Sigmoid colon (tissue), 7 donors: ENCODE data around the gene PIMREG. TPM values are rescaled to one million over a fixed set of nuclear protein-coding genes. Genes with fewer than 3 reads are reported as not detected.

ENCODE experiments used
- DNase-seq: peaks from one replicate; pipeline ENCODE4 v3.0.0-alpha.2; 2019
- H3K27ac ChIP-seq, 4 donors: fragments of 200-600 bp; sonication (generic); one replicate each; pipeline ENCODE4 v1.5.1; 2016 to 2019; ENCODE audit warnings: mild to moderate bottlenecking in 1 of 4
- H3K27me3 ChIP-seq, 3 donors: fragments of 200-600 bp; sonication (generic); one replicate each; pipeline ENCODE4 v1.5.1; 2019; ENCODE audit warnings: mild to moderate bottlenecking in 1 of 3
- H3K36me3 ChIP-seq, 4 donors: fragments of 200-600 bp; sonication (generic); one replicate each; pipeline ENCODE4 v1.5.1; 2016 to 2019
- H3K4me1 ChIP-seq, 4 donors: fragments of 200-600 bp; sonication (generic); one replicate each; pipeline ENCODE4 v1.5.1; 2017 to 2019
- H3K4me3 ChIP-seq, 4 donors: fragments of 200-600 bp; sonication (generic); one replicate each; pipeline ENCODE4 v1.5.1; 2017 to 2019; ENCODE audit warnings: mild to moderate bottlenecking in 2 of 4, moderate library complexity in 1 of 4
- H3K9me3 ChIP-seq, 4 donors: fragments of 200-600 bp in 3 of 4; sonication (generic) in 3 of 4; one replicate each; pipeline versions ENCODE4 v1.5.1 to v1.6.1; 2013 to 2019
- CTCF ChIP-seq, 4 experiments: fragments of 450-650 bp in 3 of 4; fragments of 200-600 bp in 1 of 4; IDR thresholded peaks; one replicate each; pipeline ENCODE4 v1.5.1; 2016 to 2019; ENCODE audit warnings: antibody characterized with exemption in 4 of 4, mild to moderate bottlenecking in 3 of 4, moderate library complexity in 2 of 4
- EP300 ChIP-seq, 4 donors: sonication (generic); formaldehyde crosslinking; IDR thresholded peaks; one replicate each; pipeline ENCODE4 v1.6.1; 2017; ENCODE audit warnings: antibody characterized with exemption in 4 of 4
- POLR2A ChIP-seq, 2 donors: fragments of 450-650 bp; IDR thresholded peaks; one replicate each; pipeline ENCODE4 v1.6.1; 2016; ENCODE audit warnings: antibody characterized with exemption in 2 of 2, mild to moderate bottlenecking in 2 of 2, moderate library complexity in 2 of 2
- POLR2AphosphoS5 ChIP-seq, 4 donors: sonication (generic); formaldehyde crosslinking; IDR thresholded peaks; one replicate each; pipeline ENCODE4 v1.6.1; 2017; ENCODE audit warnings: antibody characterized with exemption in 4 of 4
- WGBS, 2 donors: extraction: QIAGEN DNeasy Blood & Tissue Kit; methylation state at CpG; one replicate each; pipeline ENCODE4 v1.1.7; 2013; 5-methylcytosine and 5-hydroxymethylcytosine counted together
- intact Hi-C: fragments of 100-400 bp; cut with DNase I; formaldehyde crosslinking; loops from one replicate; pipeline ENCODE4 v1.15.1; 2023
- polyA plus RNA-seq, 3 donors: library from polyadenylated mRNA; stranded (reverse); fragments of 200-250 nt; gene quantifications; one replicate each; pipeline ENCODE4 v1.2.3, GENCODE V29; 2013
- total RNA-seq, 4 donors: library from RNA; depleted of rRNA; stranded (reverse); fragments of >200 nt; gene quantifications; one replicate each; pipeline ENCODE4 v1.1.0, GENCODE V29; 2016
- donor health status: healthy with polysubstance abuse.
- donor health status: Bipolar disorder and iron deficiency.
- donor health status: healthy.

The PIMREG gene
- total and polyA plus RNA-seq, 7 donors: 2.5 to 7.8 TPM; not detected in 5

DNA sequence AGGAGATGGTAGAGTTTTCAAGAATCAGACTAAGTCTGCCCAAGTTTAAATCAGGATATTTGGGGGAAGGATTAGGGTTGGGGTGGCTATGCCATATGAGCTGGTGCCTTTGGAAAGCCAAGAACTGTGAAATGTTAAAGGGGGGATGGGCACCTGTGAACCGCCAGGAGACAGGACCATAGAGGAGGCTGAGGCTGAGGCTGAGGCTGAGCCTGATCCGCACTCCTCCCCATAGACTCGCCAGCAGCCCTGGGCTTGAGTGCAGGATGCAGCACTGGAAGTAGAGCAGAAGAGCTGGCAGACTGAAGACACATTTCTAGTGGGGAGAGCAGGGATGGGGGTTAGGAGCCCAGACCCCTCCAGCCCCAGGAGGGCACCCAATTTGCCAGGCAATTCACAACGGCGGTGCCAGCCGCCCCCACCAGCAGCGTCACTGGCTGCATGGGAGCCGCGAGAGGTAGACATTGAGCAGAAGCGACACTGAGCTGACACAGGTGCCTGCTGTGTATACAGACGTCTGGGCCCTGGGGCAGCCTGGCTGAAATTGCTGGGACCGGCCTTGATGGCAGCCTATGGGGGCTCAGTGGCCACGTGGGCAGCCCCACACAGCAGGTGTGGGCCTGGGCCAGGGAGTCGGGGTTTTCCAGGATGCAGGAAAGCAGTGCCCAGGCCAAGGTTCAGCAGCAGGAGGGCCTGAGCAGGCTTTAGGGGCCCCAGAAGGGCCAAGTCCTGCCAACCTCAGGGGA, 9.2 kb downstream of the PIMREG start:
- DNase-seq: no peak
- Histone ChIP-seq H3K27me3 (no peaks in the 10 kb centered on the region), H3K27ac (no peak overlapping the region), H3K4me1 (peaks cover 0 to 13% (median 3%) of the 10 kb centered on the region in 4 donors), H3K36me3 (no peaks in the 10 kb centered on the region), H3K9me3 (no peaks in the 10 kb centered on the region), H3K4me3 (no peak overlapping the region)
- no peak for TF ChIP-seq POLR2AphosphoS5 (IDR thresholded peaks at IDR 0.05)
- WGBS, 2 donors: 76 to 79% methylated on average over 14 of the region's 14 CpGs
- intact Hi-C loops: no loop called here

DNA sequence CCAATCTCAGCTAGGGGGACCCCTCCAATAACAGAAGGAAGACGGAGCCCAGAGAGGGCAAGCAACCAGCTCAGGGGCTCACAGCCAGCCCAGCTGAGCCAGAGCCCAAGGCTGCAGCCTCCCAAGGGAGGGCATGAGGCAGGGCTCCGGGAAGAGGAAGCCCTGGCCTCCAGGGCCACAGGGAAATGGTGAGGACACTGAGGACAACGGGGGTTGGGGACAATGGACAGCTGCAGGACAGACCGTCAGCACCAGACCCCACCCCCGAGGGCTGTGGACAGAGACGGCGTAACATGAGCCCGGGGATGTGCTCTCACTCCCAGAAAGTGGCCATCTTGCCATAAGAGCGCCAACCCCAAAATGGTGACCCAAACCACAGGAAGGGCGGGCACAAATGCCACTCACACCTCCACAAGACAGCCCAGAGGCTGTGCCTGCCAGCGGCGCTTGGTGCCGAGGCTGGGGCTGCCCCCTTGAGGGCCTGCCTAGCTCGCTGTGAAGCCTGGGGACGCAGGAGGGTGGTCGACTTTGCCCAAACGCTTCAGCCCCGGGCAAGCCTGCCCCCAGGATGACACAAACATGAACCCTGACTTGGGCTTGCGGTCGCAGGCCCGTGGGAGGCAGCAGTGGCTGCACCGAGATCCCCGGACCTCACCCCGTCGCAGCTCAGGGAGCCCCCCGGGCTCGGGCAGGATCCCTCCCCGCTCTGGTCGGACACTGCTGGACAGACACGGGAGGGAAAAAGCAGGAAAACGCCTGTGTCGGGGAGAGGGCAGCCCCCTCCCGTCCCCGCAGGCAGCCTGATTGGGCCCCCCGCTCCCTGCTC, 10.5 kb downstream of the PIMREG start:
- Histone ChIP-seq H3K9me3 (no peaks in the 10 kb centered on the region), H3K4me1 (peaks cover 0 to 13% (median 3%) of the 10 kb centered on the region in 4 donors), H3K36me3 (no peaks in the 10 kb centered on the region), H3K27ac (no peak overlapping the region), H3K4me3 (peak overlapping the region in 2 of 4 donors; percentile 5 to 18), H3K27me3 (no peaks in the 10 kb centered on the region)
- 58 to 73% methylated on average over 35 of the region's 35 CpGs for WGBS, 2 donors
- intact Hi-C loops: no loop called here
- TF ChIP-seq EP300 (IDR thresholded peaks at IDR 0.05) (no peak), POLR2AphosphoS5 (IDR thresholded peaks at IDR 0.05) (no peak), CTCF (IDR thresholded peaks at IDR 0.05) (no peak), POLR2A (IDR thresholded peaks at IDR 0.05) (no peak)
- no peak for DNase-seq

GRCh38 chr17:6455321-6455705, 11.1 kb downstream of the PIMREG start:
- Histone ChIP-seq H3K4me1 (peaks cover 0 to 13% (median 3%) of the 10 kb centered on the region in 4 donors), H3K4me3 (peak overlapping the region in 2 of 4 donors; percentile 5 to 18), H3K36me3 (no peaks in the 10 kb centered on the region), H3K27me3 (no peaks in the 10 kb centered on the region), H3K27ac (no peak overlapping the region), H3K9me3 (no peaks in the 10 kb centered on the region)
- TF ChIP-seq POLR2AphosphoS5 (IDR thresholded peaks at IDR 0.05) (no peak), EP300 (IDR thresholded peaks at IDR 0.05) (no peak), POLR2A (IDR thresholded peaks at IDR 0.05) (no peak), CTCF (IDR thresholded peaks at IDR 0.05) (no peak)
- no peak for DNase-seq
- intact Hi-C loops: no loop called here
- 0 to 3% methylated on average over 34 to 35 of the region's 35 CpGs for WGBS, 2 donors

GRCh38 chr17:6456321-6456720, 12.1 kb downstream of the PIMREG start:
- no peak for DNase-seq
- no peaks in the 10 kb centered on the region for H3K9me3 ChIP-seq
- TF ChIP-seq POLR2A (IDR thresholded peaks at IDR 0.05) (no peak), POLR2AphosphoS5 (IDR thresholded peaks at IDR 0.05) (no peak), CTCF (IDR thresholded peaks at IDR 0.05) (no peak), EP300 (IDR thresholded peaks at IDR 0.05) (no peak)
- H3K36me3 ChIP-seq: peaks cover 0 to 6% (median 3%) of the 10 kb centered on the region in 4 donors
- no peak overlapping the region for H3K4me3 ChIP-seq
- H3K27me3 ChIP-seq: no peaks in the 10 kb centered on the region
- H3K4me1 ChIP-seq: peaks cover 0 to 13% (median 3%) of the 10 kb centered on the region in 4 donors
- 73 to 88% methylated on average over 9 of the region's 9 CpGs for WGBS, 2 donors
- intact Hi-C loops: no loop called here
- H3K27ac ChIP-seq: no peak overlapping the region
